CD14-positive monocyte (primary cell): Measurements from ENCODE around the gene TMTC2. TPM values are rescaled to one million over a fixed set of nuclear protein-coding genes. Genes with fewer than 3 reads are reported as not detected.

Experiments used
- DNase-seq, 3 donors: peaks; one replicate each; pipeline ENCODE4 v3.0.0-alpha.2; 2011 to 2022
- H2AFZ ChIP-seq: 2 replicates; pipeline ENCODE4 v1.6.0; 2012; ENCODE audit warnings: mild to moderate bottlenecking, low read depth, low read length, inconsistent platforms; ENCODE audit not compliant: insufficient read depth, poor library complexity, severe bottlenecking
- H3K27ac ChIP-seq, 2 donors: 1 replicate in 1 of 2; 2 replicates in 1 of 2; pipeline ENCODE4 v1.5.1; 2012 to 2013; ENCODE audit warnings: low read length in 2 of 2, control low read depth in 1 of 2, inconsistent platforms in 1 of 2, low read depth in 1 of 2, mild to moderate bottlenecking in 1 of 2
- H3K27me3 ChIP-seq, 2 donors: one replicate each; pipeline versions ENCODE4 v1.6.0 to v1.6.1; 2011 to 2013; ENCODE audit warnings: low read length in 2 of 2; ENCODE audit not compliant: control insufficient read depth in 2 of 2, insufficient read depth in 2 of 2
- H3K36me3 ChIP-seq, 2 donors: replicated peaks in 1 of 2; 1 replicate in 1 of 2; 2 replicates in 1 of 2; pipeline versions ENCODE4 v1.5.1 to v1.6.1; 2012 to 2013; ENCODE audit warnings: low read length in 2 of 2, control low read depth in 1 of 2, inconsistent platforms in 1 of 2, mild to moderate bottlenecking in 1 of 2; ENCODE audit not compliant: insufficient read depth in 2 of 2, control insufficient read depth in 1 of 2
- H3K4me1 ChIP-seq, 2 donors: 1 replicate in 1 of 2; 2 replicates in 1 of 2; pipeline versions ENCODE4 v1.5.1 to v1.6.1; 2012 to 2013; ENCODE audit warnings: low read length in 2 of 2, control low read depth in 1 of 2, inconsistent platforms in 1 of 2, mild to moderate bottlenecking in 1 of 2, moderate library complexity in 1 of 2; ENCODE audit not compliant: insufficient read depth in 2 of 2, control insufficient read depth in 1 of 2
- H3K4me2 ChIP-seq: replicated peaks from 2 replicates; pipeline ENCODE3; 2012; ENCODE audit warnings: low read length, moderate library complexity, mild to moderate bottlenecking; ENCODE audit not compliant: poor library complexity, severe bottlenecking; ENCODE audit errors: extremely low read depth
- H3K4me3 ChIP-seq, 3 experiments: fragments of 200-600 bp in 1 of 3; sonication (generic) in 1 of 3; replicated peaks in 1 of 3; 1 replicate in 2 of 3; 2 replicates in 1 of 3; pipeline ENCODE4 v1.5.1; 2011 to 2013; ENCODE audit warnings: low read length in 3 of 3, mild to moderate bottlenecking in 3 of 3, control low read depth in 2 of 3, low read depth in 2 of 3, inconsistent platforms in 1 of 3, moderate library complexity in 1 of 3
- H3K79me2 ChIP-seq: 2 replicates; pipeline ENCODE4 v1.6.0; 2012; ENCODE audit warnings: mild to moderate bottlenecking, control low read depth, inconsistent platforms, low read length, moderate library complexity; ENCODE audit not compliant: insufficient read depth
- H3K9ac ChIP-seq: 2 replicates; pipeline ENCODE4 v1.6.0; 2017; ENCODE audit warnings: low read length, mild to moderate bottlenecking; ENCODE audit not compliant: insufficient read depth, poor library complexity, severe bottlenecking
- H3K9me3 ChIP-seq, 2 donors: replicated peaks in 1 of 2; 1 replicate in 1 of 2; 2 replicates in 1 of 2; pipeline versions ENCODE4 v1.5.1 to v1.6.1; 2012 to 2013; ENCODE audit warnings: low read length in 2 of 2, control low read depth in 1 of 2; ENCODE audit not compliant: control insufficient read depth in 1 of 2, insufficient read depth in 1 of 2
- H4K20me1 ChIP-seq: 2 replicates; pipeline ENCODE4 v1.6.0; 2012; ENCODE audit warnings: mild to moderate bottlenecking, low read length, control low read depth, moderate library complexity; ENCODE audit not compliant: insufficient read depth
- H3K27ac Mint-ChIP-seq, 7 donors: one replicate each; pipeline ENCODE4 v1.8.0; 2020; ENCODE audit warnings: mild to moderate bottlenecking in 7 of 7, mixed read lengths in 7 of 7, moderate library complexity in 6 of 7, inconsistent platforms in 2 of 7
- H3K27me3 Mint-ChIP-seq, 3 donors: one replicate each; pipeline ENCODE4 v1.8.0; 2021 to 2022; ENCODE audit warnings: low read depth in 3 of 3, mild to moderate bottlenecking in 3 of 3, mixed read lengths in 3 of 3, moderate library complexity in 3 of 3, inconsistent platforms in 1 of 3
- H3K36me3 Mint-ChIP-seq, 2 donors: one replicate each; pipeline ENCODE4 v1.8.0; 2020; ENCODE audit warnings: mixed read lengths in 2 of 2, inconsistent platforms in 1 of 2, mild to moderate bottlenecking in 1 of 2
- H3K4me1 Mint-ChIP-seq: one replicate; pipeline ENCODE4 v1.8.0; 2020; ENCODE audit warnings: mild to moderate bottlenecking, mixed read lengths
- H3K4me3 Mint-ChIP-seq, 2 donors: one replicate each; pipeline ENCODE4 v1.8.0; 2020; ENCODE audit warnings: mild to moderate bottlenecking in 2 of 2, mixed read lengths in 2 of 2, moderate library complexity in 1 of 2
- H3K9me3 Mint-ChIP-seq, 7 donors: one replicate each; pipeline ENCODE4 v1.8.0; 2020 to 2022; ENCODE audit warnings: mixed read lengths in 7 of 7, mild to moderate bottlenecking in 6 of 7, moderate library complexity in 6 of 7, inconsistent platforms in 2 of 7
- WGBS: methylation state at CpG from one replicate; pipeline ENCODE4 v1.1.5; 2013; ENCODE audit warnings: missing lambda C conversion rate; ENCODE audit not compliant: insufficient coverage; 5-methylcytosine and 5-hydroxymethylcytosine counted together
- intact Hi-C, 2 donors: fragments of 100-400 bp; cut with micrococcal nuclease; formaldehyde crosslinking; loops; one replicate each; pipeline versions ENCODE4 v1.15.0 to v1.15.1; 2023
- polyA plus RNA-seq, 3 donors: library from polyadenylated mRNA; depleted of rRNA in 1 of 3; unstranded in 2 of 3; stranded (reverse) in 1 of 3; fragments of 300-500 nt in 2 of 3; fragments of >200 nt in 1 of 3; fragmentation: Illumina TruSeq in 2 of 3; gene quantifications; 1 replicate in 2 of 3; 2 replicates in 1 of 3; pipeline ENCODE4 v1.2.3, GENCODE V29; 2012 to 2021
- TF ChIP-seq, protein P1 (sequence below): fragments of 200-600 bp; IDR thresholded peaks from one replicate; pipeline ENCODE4 v1.8.0; 2022; ENCODE audit warnings: antibody characterized with exemption, mild to moderate bottlenecking

TMTC2 gene
- polyA plus RNA-seq, 3 donors: 2.5 to 15.7 (median 3.3) TPM

DNA sequence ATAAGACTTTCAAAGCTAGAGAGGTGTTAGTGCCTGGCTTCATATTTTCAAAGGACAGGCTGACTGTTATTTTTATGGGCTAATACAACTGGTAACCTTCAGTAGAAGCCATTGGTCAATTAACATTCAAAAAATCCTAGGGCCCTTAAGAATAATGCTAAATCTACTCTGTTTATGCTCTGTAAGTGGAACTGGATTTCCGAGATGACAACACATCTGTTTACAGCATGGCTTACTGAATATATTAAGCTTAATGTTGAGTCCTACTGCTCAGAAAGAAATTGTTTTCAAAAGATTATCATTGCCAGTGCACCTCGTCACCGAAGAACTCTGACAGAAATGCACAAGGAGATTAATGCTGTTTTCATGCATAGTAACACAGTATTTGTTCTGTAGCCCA lies 239.9 kb downstream of the TMTC2 start:
- intact Hi-C loops: no loop called here

DNA sequence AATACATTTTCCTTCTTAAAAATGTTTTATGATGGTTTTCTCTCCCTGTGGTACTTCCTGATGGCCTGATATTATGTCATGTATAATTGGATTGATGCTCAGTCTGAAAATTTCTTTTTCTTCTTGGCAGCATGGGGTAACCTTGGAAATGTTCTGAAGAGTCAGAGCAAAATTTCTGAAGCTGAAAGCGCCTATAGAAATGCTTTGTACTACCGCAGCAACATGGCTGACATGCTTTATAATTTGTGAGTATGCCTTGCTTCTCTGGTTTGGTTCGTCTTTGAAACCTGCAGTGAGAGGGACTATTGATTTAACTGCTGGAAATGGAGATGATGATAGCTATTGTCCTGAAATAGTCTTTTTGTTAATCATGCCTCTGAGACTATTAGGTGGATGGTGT lies 243.6 kb downstream of the TMTC2 start:
- TF ChIP-seq, protein P1, sequence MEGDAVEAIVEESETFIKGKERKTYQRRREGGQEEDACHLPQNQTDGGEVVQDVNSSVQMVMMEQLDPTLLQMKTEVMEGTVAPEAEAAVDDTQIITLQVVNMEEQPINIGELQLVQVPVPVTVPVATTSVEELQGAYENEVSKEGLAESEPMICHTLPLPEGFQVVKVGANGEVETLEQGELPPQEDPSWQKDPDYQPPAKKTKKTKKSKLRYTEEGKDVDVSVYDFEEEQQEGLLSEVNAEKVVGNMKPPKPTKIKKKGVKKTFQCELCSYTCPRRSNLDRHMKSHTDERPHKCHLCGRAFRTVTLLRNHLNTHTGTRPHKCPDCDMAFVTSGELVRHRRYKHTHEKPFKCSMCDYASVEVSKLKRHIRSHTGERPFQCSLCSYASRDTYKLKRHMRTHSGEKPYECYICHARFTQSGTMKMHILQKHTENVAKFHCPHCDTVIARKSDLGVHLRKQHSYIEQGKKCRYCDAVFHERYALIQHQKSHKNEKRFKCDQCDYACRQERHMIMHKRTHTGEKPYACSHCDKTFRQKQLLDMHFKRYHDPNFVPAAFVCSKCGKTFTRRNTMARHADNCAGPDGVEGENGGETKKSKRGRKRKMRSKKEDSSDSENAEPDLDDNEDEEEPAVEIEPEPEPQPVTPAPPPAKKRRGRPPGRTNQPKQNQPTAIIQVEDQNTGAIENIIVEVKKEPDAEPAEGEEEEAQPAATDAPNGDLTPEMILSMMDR: no peak
- 100% methylated on average over 2 of the region's 3 CpGs for WGBS
- intact Hi-C loops: no loop called here
- Histone ChIP-seq H3K9ac (no peak overlapping the region), H2AFZ (no peak overlapping the region), H3K79me2 (no peaks in the 10 kb centered on the region), H3K36me3 (peaks cover 22 to 38% of the 10 kb centered on the region in 2 donors), H3K4me1 (no peaks in the 10 kb centered on the region), H3K27me3 (no peaks in the 10 kb centered on the region), H4K20me1 (no peaks in the 10 kb centered on the region), H3K4me3 (no peak overlapping the region), H3K4me2 (no peak overlapping the region), H3K9me3 (no peaks in the 10 kb centered on the region), H3K27ac (no peak overlapping the region)
- H3K9me3 Mint-ChIP-seq: peaks cover 0 to 2% (median 0%) of the 10 kb centered on the region in 7 donors
- no peaks in the 10 kb centered on the region for H3K27me3 Mint-ChIP-seq
- DNase-seq: no peak
- H3K4me3 Mint-ChIP-seq: no peak overlapping the region
- peaks cover 43 to 53% of the 10 kb centered on the region in 2 donors for H3K36me3 Mint-ChIP-seq
- no peaks in the 10 kb centered on the region for H3K4me1 Mint-ChIP-seq
- no peak overlapping the region for H3K27ac Mint-ChIP-seq

More for the DNA sequence above, 239.9 kb downstream of the TMTC2 start:
- Histone ChIP-seq H2AFZ (no peak overlapping the region), H3K9ac (no peak overlapping the region), H3K27me3 (no peaks in the 10 kb centered on the region), H3K9me3 (no peaks in the 10 kb centered on the region), H3K4me2 (no peak overlapping the region), H3K36me3 (peaks cover 15 to 16% of the 10 kb centered on the region in 2 donors), H3K27ac (no peak overlapping the region), H3K79me2 (no peaks in the 10 kb centered on the region), H4K20me1 (no peaks in the 10 kb centered on the region), H3K4me3 (no peak overlapping the region), H3K4me1 (no peaks in the 10 kb centered on the region)
- H3K4me1 Mint-ChIP-seq: no peaks in the 10 kb centered on the region
- TF ChIP-seq, protein P1: no peak
- no peak overlapping the region for H3K4me3 Mint-ChIP-seq
- no CpG with 5 or more reads among the region's 3 CpGs for WGBS
- no peaks in the 10 kb centered on the region for H3K27me3 Mint-ChIP-seq
- DNase-seq: no peak
- H3K9me3 Mint-ChIP-seq: no peaks in the 10 kb centered on the region
- no peak overlapping the region for H3K27ac Mint-ChIP-seq
- H3K36me3 Mint-ChIP-seq: peaks cover 35 to 42% of the 10 kb centered on the region in 2 donors
